ENCODE results near the gene SOX1. TPM values are rescaled to one million over a fixed set of nuclear protein-coding genes. Genes with fewer than 3 reads are reported as not detected.
A peak's percentile ranks its signal among the peaks of the same experiment; 100 is the strongest.

The SOX1 gene
- total RNA-seq, 1 experiment from 2014 or later: 0.15 TPM

DNA sequence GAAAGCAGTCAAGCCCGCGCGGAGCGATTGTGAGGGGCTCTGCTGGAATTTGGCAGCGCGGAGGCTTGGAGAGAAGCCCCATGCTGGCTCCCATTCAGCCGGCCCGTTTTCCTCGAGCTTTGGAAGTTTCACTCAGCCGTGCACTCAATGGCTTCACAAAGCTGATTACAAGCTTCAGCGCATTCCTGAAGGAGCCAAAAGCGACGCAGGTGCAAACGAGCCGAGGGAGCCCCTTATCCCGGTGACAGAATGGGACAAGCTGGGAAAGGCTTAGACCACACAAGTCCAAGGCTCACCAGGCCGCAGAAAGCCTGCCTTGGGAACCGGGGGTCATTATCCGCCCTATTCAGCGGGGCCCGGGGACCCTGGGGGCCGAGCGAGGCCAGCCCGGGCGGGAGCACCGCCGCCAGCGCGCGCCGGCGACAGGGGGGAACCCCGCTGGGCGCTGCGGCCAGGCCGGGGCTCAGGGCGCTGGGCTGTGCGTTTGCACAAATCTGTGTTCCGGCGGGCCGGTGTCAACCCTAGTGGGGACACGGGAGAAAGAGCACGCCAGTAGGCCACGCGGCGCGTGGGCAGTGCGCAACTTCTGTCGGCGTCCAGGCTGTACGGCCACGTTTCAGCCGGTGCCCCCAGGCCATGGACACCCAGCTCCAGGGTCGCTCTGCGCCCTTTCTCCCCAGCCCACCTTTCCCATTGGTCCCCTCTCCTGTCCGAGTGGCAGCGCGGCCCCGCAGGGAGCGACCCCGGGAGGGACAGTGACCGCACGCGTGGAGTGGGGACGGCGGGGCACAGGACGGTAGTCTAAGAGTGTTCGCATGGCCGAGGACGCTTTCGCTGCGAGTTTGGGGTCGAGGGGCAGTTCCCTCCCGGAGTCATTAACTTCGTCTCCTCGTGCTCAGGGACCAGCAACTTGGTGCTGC is 37.3 kb downstream of the SOX1 start (continued):
- TF ChIP-seq, protein P1, sequence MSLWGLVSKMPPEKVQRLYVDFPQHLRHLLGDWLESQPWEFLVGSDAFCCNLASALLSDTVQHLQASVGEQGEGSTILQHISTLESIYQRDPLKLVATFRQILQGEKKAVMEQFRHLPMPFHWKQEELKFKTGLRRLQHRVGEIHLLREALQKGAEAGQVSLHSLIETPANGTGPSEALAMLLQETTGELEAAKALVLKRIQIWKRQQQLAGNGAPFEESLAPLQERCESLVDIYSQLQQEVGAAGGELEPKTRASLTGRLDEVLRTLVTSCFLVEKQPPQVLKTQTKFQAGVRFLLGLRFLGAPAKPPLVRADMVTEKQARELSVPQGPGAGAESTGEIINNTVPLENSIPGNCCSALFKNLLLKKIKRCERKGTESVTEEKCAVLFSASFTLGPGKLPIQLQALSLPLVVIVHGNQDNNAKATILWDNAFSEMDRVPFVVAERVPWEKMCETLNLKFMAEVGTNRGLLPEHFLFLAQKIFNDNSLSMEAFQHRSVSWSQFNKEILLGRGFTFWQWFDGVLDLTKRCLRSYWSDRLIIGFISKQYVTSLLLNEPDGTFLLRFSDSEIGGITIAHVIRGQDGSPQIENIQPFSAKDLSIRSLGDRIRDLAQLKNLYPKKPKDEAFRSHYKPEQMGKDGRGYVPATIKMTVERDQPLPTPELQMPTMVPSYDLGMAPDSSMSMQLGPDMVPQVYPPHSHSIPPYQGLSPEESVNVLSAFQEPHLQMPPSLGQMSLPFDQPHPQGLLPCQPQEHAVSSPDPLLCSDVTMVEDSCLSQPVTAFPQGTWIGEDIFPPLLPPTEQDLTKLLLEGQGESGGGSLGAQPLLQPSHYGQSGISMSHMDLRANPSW (CRISPR knock-in tag; conservative IDR thresholded peaks at IDR 0.05; ENCODE audit: low read depth): no peak
- no peak for TF ChIP-seq ZNF671 (CRISPR knock-in tag; IDR thresholded peaks at IDR 0.05)
- TF ChIP-seq, protein P2, sequence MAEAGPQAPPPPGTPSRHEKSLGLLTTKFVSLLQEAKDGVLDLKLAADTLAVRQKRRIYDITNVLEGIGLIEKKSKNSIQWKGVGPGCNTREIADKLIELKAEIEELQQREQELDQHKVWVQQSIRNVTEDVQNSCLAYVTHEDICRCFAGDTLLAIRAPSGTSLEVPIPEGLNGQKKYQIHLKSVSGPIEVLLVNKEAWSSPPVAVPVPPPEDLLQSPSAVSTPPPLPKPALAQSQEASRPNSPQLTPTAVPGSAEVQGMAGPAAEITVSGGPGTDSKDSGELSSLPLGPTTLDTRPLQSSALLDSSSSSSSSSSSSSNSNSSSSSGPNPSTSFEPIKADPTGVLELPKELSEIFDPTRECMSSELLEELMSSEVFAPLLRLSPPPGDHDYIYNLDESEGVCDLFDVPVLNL (CRISPR knock-in tag; IDR thresholded peaks at IDR 0.05; ENCODE audit: borderline replicate concordance, low read depth): 0 out of 2 replicates have a peak, but pooled peaks have one; percentile 61
- TF ChIP-seq ZNF263 (CRISPR knock-in tag; IDR thresholded peaks at IDR 0.05; ENCODE audit: low read depth): peak; percentile 56; the same call in 1 of the 2 replicates

DNA sequence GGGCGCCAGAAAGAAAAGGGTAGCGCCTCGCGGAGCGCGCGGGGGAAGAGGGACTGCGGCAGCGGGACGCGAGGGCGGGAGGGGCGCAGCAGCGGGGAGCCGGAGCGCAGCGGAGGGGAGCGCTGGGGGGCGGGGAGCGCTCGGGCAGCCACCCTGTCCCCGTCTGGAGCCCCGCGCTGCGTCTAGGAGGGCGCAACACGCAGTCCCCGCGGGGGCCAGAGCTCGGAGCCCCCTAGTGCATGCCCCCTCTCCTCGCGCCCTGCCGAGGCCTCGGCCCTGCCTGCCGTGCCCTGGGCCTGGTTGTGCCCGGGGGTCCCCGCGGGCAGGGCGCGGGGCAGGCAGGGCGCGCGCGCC is 37.9 kb downstream of the SOX1 start:
- peaks cover 50% of the 10 kb centered on the region for H3K4me1 Mint-ChIP-seq
- ChIA-PET POLR2A (no interaction called here), CTCF (interaction anchor here (1.6 to 3.7 kb wide), 2 partner anchors 42 to 338 kb away, joined by 3 to 26 read pairs; no protein-coding TSS in a partner anchor)
- TF ChIP-seq SOX15 (CRISPR knock-in tag; IDR thresholded peaks at IDR 0.05) (no peak), ZNF423 (CRISPR knock-in tag; IDR thresholded peaks at IDR 0.05) (0 out of 2 replicates have a peak, but pooled peaks have one; percentile 4)
- TF ChIP-seq, protein P3, sequence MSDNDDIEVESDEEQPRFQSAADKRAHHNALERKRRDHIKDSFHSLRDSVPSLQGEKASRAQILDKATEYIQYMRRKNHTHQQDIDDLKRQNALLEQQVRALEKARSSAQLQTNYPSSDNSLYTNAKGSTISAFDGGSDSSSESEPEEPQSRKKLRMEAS (CRISPR knock-in tag; IDR thresholded peaks at IDR 0.05): peak; percentile 8; the same call in 1 of the 2 replicates
- 0 out of 2 replicates have a peak, but pooled peaks have one; percentile 4 for ATAC-seq
- peaks cover 95% of the 10 kb centered on the region for H3K27me3 Mint-ChIP-seq (ENCODE audit: low read depth)
- no peak for DNase-seq (ENCODE audit: low spot score)
- H3K9me3 Mint-ChIP-seq: no peaks in the 10 kb centered on the region
- H3K27ac Mint-ChIP-seq: no peak overlapping the region
- H3K36me3 Mint-ChIP-seq: no peaks in the 10 kb centered on the region
- H3K4me3 Mint-ChIP-seq: peak overlapping the region; percentile 73

DNA sequence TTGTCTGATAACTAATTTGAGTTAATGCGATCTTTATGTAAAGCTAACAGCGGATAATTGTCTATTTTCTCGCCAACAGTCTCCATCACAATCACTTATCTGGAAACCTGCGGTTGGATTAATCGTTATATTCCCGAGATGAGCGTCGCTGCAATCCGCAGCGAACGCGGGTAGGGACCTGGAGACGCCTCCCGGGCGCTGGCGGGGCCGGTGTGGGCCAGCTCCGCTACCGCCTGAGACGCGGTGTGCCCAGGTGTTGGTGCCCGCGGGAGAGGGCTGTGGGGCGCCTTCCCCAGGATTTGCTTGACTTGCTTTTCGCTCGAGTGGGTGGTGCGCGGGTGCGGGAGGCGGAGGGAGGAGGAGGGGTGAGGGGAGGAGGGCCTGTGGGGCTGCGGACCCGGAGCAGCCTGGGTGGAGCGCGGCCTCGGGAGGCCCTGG is 38.3 kb downstream of the SOX1 start:
- H3K4me3 Mint-ChIP-seq: peak overlapping the region; percentile 70
- POLR2A ChIA-PET: no interaction called here
- peak; percentile 10; the same call in 1 of the 2 replicates for ATAC-seq
- no peak overlapping the region for H3K27ac Mint-ChIP-seq
- H3K27me3 Mint-ChIP-seq (ENCODE audit: low read depth): peaks cover 95% of the 10 kb centered on the region
- no peak for TF ChIP-seq SMAD3 (CRISPR knock-in tag; IDR thresholded peaks at IDR 0.05; ENCODE audit: borderline replicate concordance)
- TF ChIP-seq, protein P4, sequence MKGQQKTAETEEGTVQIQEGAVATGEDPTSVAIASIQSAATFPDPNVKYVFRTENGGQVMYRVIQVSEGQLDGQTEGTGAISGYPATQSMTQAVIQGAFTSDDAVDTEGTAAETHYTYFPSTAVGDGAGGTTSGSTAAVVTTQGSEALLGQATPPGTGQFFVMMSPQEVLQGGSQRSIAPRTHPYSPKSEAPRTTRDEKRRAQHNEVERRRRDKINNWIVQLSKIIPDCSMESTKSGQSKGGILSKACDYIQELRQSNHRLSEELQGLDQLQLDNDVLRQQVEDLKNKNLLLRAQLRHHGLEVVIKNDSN (CRISPR knock-in tag; IDR thresholded peaks at IDR 0.05): no peak
- TF ChIP-seq, protein P5, sequence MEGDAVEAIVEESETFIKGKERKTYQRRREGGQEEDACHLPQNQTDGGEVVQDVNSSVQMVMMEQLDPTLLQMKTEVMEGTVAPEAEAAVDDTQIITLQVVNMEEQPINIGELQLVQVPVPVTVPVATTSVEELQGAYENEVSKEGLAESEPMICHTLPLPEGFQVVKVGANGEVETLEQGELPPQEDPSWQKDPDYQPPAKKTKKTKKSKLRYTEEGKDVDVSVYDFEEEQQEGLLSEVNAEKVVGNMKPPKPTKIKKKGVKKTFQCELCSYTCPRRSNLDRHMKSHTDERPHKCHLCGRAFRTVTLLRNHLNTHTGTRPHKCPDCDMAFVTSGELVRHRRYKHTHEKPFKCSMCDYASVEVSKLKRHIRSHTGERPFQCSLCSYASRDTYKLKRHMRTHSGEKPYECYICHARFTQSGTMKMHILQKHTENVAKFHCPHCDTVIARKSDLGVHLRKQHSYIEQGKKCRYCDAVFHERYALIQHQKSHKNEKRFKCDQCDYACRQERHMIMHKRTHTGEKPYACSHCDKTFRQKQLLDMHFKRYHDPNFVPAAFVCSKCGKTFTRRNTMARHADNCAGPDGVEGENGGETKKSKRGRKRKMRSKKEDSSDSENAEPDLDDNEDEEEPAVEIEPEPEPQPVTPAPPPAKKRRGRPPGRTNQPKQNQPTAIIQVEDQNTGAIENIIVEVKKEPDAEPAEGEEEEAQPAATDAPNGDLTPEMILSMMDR (IDR thresholded peaks at IDR 0.05): no peak
- DNase-seq (ENCODE audit: low spot score): no peak
- CTCF ChIA-PET: interaction anchor here (1.0 to 3.7 kb wide), 4 partner anchors 42 to 338 kb away, joined by 3 to 26 read pairs (median 3); no protein-coding TSS in a partner anchor
- H3K36me3 Mint-ChIP-seq: no peaks in the 10 kb centered on the region
- H3K9me3 Mint-ChIP-seq: no peaks in the 10 kb centered on the region
- peaks cover 47% of the 10 kb centered on the region for H3K4me1 Mint-ChIP-seq

DNA sequence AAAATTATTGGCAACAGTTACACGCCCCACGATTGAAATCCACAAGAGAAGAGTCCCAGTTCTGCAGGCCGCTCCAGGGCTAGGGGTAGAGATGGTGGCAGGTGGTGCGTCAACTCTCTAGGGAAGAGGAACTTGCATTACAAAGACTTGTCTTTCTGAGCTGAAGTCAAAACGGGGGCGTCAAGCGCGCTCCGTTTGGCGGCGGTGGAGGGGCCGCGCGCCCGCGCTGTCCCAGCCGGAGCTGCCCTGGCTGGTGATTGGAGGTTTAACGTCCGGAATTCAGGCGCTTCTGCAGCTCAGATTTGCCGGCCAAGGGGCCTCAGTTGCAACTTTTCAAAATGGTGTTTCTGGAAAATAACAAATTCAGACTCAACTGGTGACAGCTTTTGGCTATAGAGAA is 38.9 kb downstream of the SOX1 start:
- peaks cover 45% of the 10 kb centered on the region for H3K4me1 Mint-ChIP-seq
- H3K36me3 Mint-ChIP-seq: no peaks in the 10 kb centered on the region
- H3K27ac Mint-ChIP-seq: no peak overlapping the region
- CTCF ChIA-PET: interaction anchor here (0.7 to 1.6 kb wide), 8 partner anchors 43 to 632 kb away, joined by 3 to 5 read pairs (median 3); no protein-coding TSS in a partner anchor
- ATAC-seq (peak; percentile 38), DNase-seq (ENCODE audit: low spot score) (peak; percentile 73)
- peak overlapping the region; percentile 70 for H3K4me3 Mint-ChIP-seq
- peaks cover 90% of the 10 kb centered on the region for H3K27me3 Mint-ChIP-seq (ENCODE audit: low read depth)
- H3K9me3 Mint-ChIP-seq: no peaks in the 10 kb centered on the region
- POLR2A ChIA-PET: no interaction called here
- TF ChIP-seq, protein P6, sequence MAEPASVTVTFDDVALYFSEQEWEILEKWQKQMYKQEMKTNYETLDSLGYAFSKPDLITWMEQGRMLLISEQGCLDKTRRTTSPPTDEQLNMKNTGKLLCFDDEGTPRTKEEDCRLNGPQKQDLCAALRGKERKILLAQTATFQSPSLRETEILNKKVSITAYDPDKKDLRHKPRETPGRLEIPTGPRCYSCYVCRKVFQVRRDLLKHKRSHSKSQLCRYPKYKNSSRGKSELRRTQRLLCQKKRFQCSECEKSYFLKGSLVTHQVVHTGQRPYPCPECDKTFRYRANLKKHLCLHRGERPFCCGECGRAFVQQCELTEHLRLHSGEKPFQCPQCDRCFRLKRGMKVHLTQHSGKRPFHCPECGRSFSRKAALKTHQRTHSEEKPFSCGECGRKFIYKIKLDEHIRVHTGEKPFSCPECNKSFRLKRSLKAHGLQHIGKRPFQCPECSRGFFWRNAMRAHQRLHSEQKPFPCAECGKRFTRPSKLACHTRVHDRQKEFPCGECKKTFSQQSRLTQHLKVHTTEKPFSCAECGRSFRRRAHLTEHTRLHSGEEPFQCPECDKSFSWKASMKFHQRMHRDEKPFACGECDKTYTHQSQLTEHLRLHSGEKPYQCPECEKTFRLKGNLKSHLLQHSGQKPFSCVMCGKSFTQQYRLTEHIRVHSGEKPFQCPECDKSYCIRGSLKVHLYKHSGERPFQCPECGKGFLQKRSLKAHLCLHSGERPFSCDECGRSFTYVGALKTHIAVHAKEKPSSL (CRISPR knock-in tag; conservative IDR thresholded peaks at IDR 0.05): no peak
- TF ChIP-seq ELF4 (CRISPR knock-in tag; IDR thresholded peaks at IDR 0.05; ENCODE audit: low read depth) (no peak), CREB1 (CRISPR knock-in tag; IDR thresholded peaks at IDR 0.05) (no peak), ZNF396 (CRISPR knock-in tag; IDR thresholded peaks at IDR 0.05; ENCODE audit: borderline replicate concordance) (no peak), NFATC4 (CRISPR knock-in tag; IDR thresholded peaks at IDR 0.05) (no peak), ZNF232 (CRISPR knock-in tag; IDR thresholded peaks at IDR 0.05) (no peak)
- TF ChIP-seq, protein P7, sequence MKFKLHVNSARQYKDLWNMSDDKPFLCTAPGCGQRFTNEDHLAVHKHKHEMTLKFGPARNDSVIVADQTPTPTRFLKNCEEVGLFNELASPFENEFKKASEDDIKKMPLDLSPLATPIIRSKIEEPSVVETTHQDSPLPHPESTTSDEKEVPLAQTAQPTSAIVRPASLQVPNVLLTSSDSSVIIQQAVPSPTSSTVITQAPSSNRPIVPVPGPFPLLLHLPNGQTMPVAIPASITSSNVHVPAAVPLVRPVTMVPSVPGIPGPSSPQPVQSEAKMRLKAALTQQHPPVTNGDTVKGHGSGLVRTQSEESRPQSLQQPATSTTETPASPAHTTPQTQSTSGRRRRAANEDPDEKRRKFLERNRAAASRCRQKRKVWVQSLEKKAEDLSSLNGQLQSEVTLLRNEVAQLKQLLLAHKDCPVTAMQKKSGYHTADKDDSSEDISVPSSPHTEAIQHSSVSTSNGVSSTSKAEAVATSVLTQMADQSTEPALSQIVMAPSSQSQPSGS (CRISPR knock-in tag; IDR thresholded peaks at IDR 0.05; ENCODE audit: borderline replicate concordance, low read depth): no peak
